Stimulated activated CD4-positive, alpha-beta T cell treated with anti-CD3 and anti-CD28 coated beads, TNF-alpha, amount 100 ng/mL, for 1 hour (primary cell): ENCODE results near the gene MBNL2.

Source experiments
- DNase-seq, 3 donors: peaks; one replicate each; pipeline ENCODE4 v3.0.0-alpha.2; 2020; ENCODE audit warnings: low read depth in 3 of 3, low spot score in 1 of 3

Gene MBNL2

GRCh38 chr13:97233499-97233898 lies 11.4 kb downstream of the MBNL2 start:
- no peak for DNase-seq

GRCh38 chr13:97234236-97234635 lies 12.1 kb downstream of the MBNL2 start:
- no peak for DNase-seq

GRCh38 chr13:97234742-97235141 lies 12.6 kb downstream of the MBNL2 start:
- DNase-seq: no peak

- DNase-seq: no peak
Observed at GRCh38 chr13:97235549-97236231, 13.6 kb downstream of the MBNL2 start.

GRCh38 chr13:97237388-97237787 lies 15.3 kb downstream of the MBNL2 start:
- no peak for DNase-seq

GRCh38 chr13:97238432-97238831 lies 16.3 kb downstream of the MBNL2 start:
- no peak for DNase-seq

- DNase-seq: no peak
Observed at GRCh38 chr13:97238883-97239282, 16.8 kb downstream of the MBNL2 start.

GRCh38 chr13:97239306-97239705 lies 17.2 kb downstream of the MBNL2 start:
- DNase-seq: no peak

GRCh38 chr13:97239943-97240787 lies 18.0 kb downstream of the MBNL2 start:
- DNase-seq: no peak

- DNase-seq: no peak
Observed at GRCh38 chr13:97240788-97241734, 18.9 kb downstream of the MBNL2 start.

- no peak for DNase-seq
Observed at GRCh38 chr13:97241761-97242160, 19.6 kb downstream of the MBNL2 start.

- no peak for DNase-seq
Observed at GRCh38 chr13:97242755-97243497, 20.8 kb downstream of the MBNL2 start.

- no peak for DNase-seq
Observed at GRCh38 chr13:97243915-97244781, 22.0 kb downstream of the MBNL2 start.

- DNase-seq: no peak
Observed at GRCh38 chr13:97245011-97245410, 22.9 kb downstream of the MBNL2 start.

- DNase-seq: no peak
Observed at GRCh38 chr13:97246596-97247158, 24.5 kb downstream of the MBNL2 start.

GRCh38 chr13:97248243-97248642 lies 26.1 kb downstream of the MBNL2 start:
- DNase-seq: no peak

GRCh38 chr13:97249093-97249795 lies 27.1 kb downstream of the MBNL2 start:
- DNase-seq: no peak

GRCh38 chr13:97249796-97250495 lies 27.8 kb downstream of the MBNL2 start:
- DNase-seq: no peak
